GM23338 (cell line): Measurements from ENCODE around the gene MBNL3. TPM values are rescaled to one million over a fixed set of nuclear protein-coding genes. Genes with fewer than 3 reads are reported as not detected.

Source experiments
- ATAC-seq: fragments of 200-7000 bp; cut with Tn5 transposase; 3 replicates; pipeline ENCODE4 v1.9.1; 2020
- DNase-seq: peaks from one replicate; pipeline ENCODE4 v3.0.0-alpha.2; 2015; ENCODE audit warnings: low spot score
- H2AFZ ChIP-seq: fragments of 200-600 bp; sonication (generic); 2 replicates; pipeline ENCODE4 v1.8.0; 2016; ENCODE audit warnings: antibody characterized with exemption, mild to moderate bottlenecking, moderate library complexity
- H3F3A ChIP-seq: fragments of 200-600 bp; sonication (generic); replicated peaks from 2 replicates; pipeline ENCODE4 v1.8.0; 2017; ENCODE audit warnings: antibody characterized with exemption, mixed run types, low read depth
- H3K27ac ChIP-seq: fragments of 200-600 bp; sonication (generic); 2 replicates; pipeline ENCODE4 v1.6.1; 2016; ENCODE audit warnings: low read depth
- H3K27me3 ChIP-seq: fragments of 200-600 bp; sonication (generic); 2 replicates; pipeline ENCODE4 v1.8.0; 2016; ENCODE audit warnings: mild to moderate bottlenecking, mixed run types, moderate library complexity; ENCODE audit not compliant: insufficient read depth
- H3K36me3 ChIP-seq: fragments of 200-600 bp; sonication (generic); 2 replicates; pipeline ENCODE4 v1.8.0; 2016; ENCODE audit warnings: mild to moderate bottlenecking; ENCODE audit not compliant: insufficient read depth
- H3K4me1 ChIP-seq: fragments of 200-600 bp; sonication (generic); 2 replicates; pipeline ENCODE4 v1.8.0; 2016; ENCODE audit warnings: mild to moderate bottlenecking, moderate library complexity; ENCODE audit not compliant: insufficient read depth
- H3K4me2 ChIP-seq: fragments of 200-600 bp; sonication (generic); 2 replicates; pipeline ENCODE4 v1.7.1; 2017; ENCODE audit warnings: mixed run types
- H3K4me3 ChIP-seq: fragments of 200-600 bp; sonication (generic); 2 replicates; pipeline ENCODE4 v1.6.1; 2016; ENCODE audit warnings: mixed run types
- H3K79me2 ChIP-seq: fragments of 200-600 bp; sonication (generic); replicated peaks from 2 replicates; pipeline ENCODE4 v1.8.0; 2017; ENCODE audit warnings: mild to moderate bottlenecking; ENCODE audit not compliant: insufficient read depth
- H3K9me2 ChIP-seq: fragments of 200-600 bp; sonication (generic); 2 replicates; pipeline ENCODE4 v1.8.0; 2017; ENCODE audit not compliant: insufficient read depth
- H4K20me1 ChIP-seq: fragments of 200-600 bp; sonication (generic); replicated peaks from 2 replicates; pipeline ENCODE4 v1.8.0; 2017; ENCODE audit warnings: mild to moderate bottlenecking; ENCODE audit not compliant: insufficient read depth
- H3K27ac Mint-ChIP-seq: 2 replicates; pipeline ENCODE4 v1.8.0; 2020; ENCODE audit warnings: inconsistent platforms, mild to moderate bottlenecking, moderate library complexity, mixed read lengths
- H3K27me3 Mint-ChIP-seq: 3 replicates; pipeline ENCODE4 v1.8.0; 2022; ENCODE audit warnings: low read depth, mild to moderate bottlenecking, moderate library complexity, mixed read lengths, inconsistent platforms; ENCODE audit not compliant: insufficient read depth, poor library complexity
- H3K36me3 Mint-ChIP-seq: 3 replicates; pipeline ENCODE4 v1.8.0; 2021; ENCODE audit warnings: low read depth, mild to moderate bottlenecking, inconsistent platforms, moderate library complexity, mixed read lengths
- H3K4me1 Mint-ChIP-seq: 3 replicates; pipeline ENCODE4 v1.8.0; 2020; ENCODE audit warnings: mild to moderate bottlenecking, inconsistent platforms, mixed read lengths
- H3K4me3 Mint-ChIP-seq: 3 replicates; pipeline ENCODE4 v1.8.0; 2021; ENCODE audit warnings: moderate library complexity, mild to moderate bottlenecking, inconsistent platforms, mixed read lengths
- H3K9me3 Mint-ChIP-seq: 3 replicates; pipeline ENCODE4 v1.8.0; 2020; ENCODE audit warnings: moderate library complexity, mild to moderate bottlenecking, inconsistent platforms, mixed read lengths
- CREB1 ChIP-seq: fragments of 250-450 bp; sonication (Bioruptor Pico); IDR thresholded peaks from 2 replicates; pipeline ENCODE4 v1.5.0; 2020; ENCODE audit warnings: low read depth, mild to moderate bottlenecking, moderate library complexity
- EZH2 ChIP-seq: fragments of 200-600 bp; sonication (generic); IDR thresholded peaks from one replicate; pipeline ENCODE4 v1.8.0; 2017; ENCODE audit warnings: antibody characterized with exemption, mild to moderate bottlenecking, low read depth; ENCODE audit not compliant: unreplicated experiment
- EZH2phosphoT487 ChIP-seq: fragments of 200-600 bp; sonication (generic); IDR thresholded peaks from one replicate; pipeline ENCODE4 v1.8.1; 2018; ENCODE audit warnings: antibody characterized with exemption; ENCODE audit not compliant: unreplicated experiment
- JUNB ChIP-seq: IDR thresholded peaks from one replicate; pipeline ENCODE4 v1.6.1; 2016; ENCODE audit warnings: antibody characterized with exemption; ENCODE audit not compliant: unreplicated experiment
- NANOG ChIP-seq: IDR thresholded peaks from 2 replicates; pipeline ENCODE4 v1.6.1; 2016; ENCODE audit warnings: antibody characterized with exemption, borderline replicate concordance
- POLR2AphosphoS5 ChIP-seq: IDR thresholded peaks from 2 replicates; pipeline ENCODE4 v1.6.1; 2016; ENCODE audit warnings: antibody characterized with exemption, low read depth
- STAT1 ChIP-seq: IDR thresholded peaks from one replicate; pipeline ENCODE4 v1.6.1; 2016; ENCODE audit warnings: antibody characterized with exemption; ENCODE audit not compliant: unreplicated experiment
- ZNF114 ChIP-seq: fragments of 250-450 bp; sonication (Bioruptor Pico); IDR thresholded peaks from 2 replicates; pipeline ENCODE4 v1.5.0; 2020; ENCODE audit warnings: mild to moderate bottlenecking, moderate library complexity
- ZNF331 ChIP-seq: fragments of 250-450 bp; sonication (Bioruptor Pico); IDR thresholded peaks from 2 replicates; pipeline ENCODE4 v1.5.0; 2020; ENCODE audit warnings: low read depth, mild to moderate bottlenecking, moderate library complexity
- polyA plus RNA-seq: library from polyadenylated mRNA; unstranded; fragments of >200 nt; fragmentation: Nextera tagmentation; extraction: Ambion mirVana; gene quantifications from 2 replicates; pipeline ENCODE4 v1.2.1, GENCODE V29; 2016
- total RNA-seq: library from RNA; depleted of rRNA; stranded (reverse); fragments of >200 nt; shearing (Covaris generic); gene quantifications from 2 replicates; pipeline ENCODE4 v1.2.3, GENCODE V29; 2014
- TF ChIP-seq, protein P1 (sequence below): fragments of 250-450 bp; sonication (Bioruptor Pico); IDR thresholded peaks from 2 replicates; pipeline ENCODE4 v1.5.0; 2020; ENCODE audit warnings: mild to moderate bottlenecking, moderate library complexity
- TF ChIP-seq, protein P2 (sequence below): IDR thresholded peaks from one replicate; pipeline ENCODE4 v1.6.1; 2018; ENCODE audit warnings: antibody characterized with exemption; ENCODE audit not compliant: unreplicated experiment
- TF ChIP-seq, protein P3 (sequence below), 2 experiments: fragments of 200-600 bp in 1 of 2; sonication (generic) in 1 of 2; conservative IDR thresholded peaks; 2 replicates each; pipeline versions ENCODE4 v1.5.1 to v1.6.1; 2016 to 2017; ENCODE audit warnings: antibody characterized with exemption in 2 of 2, low read depth in 2 of 2, mild to moderate bottlenecking in 2 of 2, moderate library complexity in 1 of 2
- TF ChIP-seq, protein P4 (sequence below): IDR thresholded peaks from 2 replicates; pipeline ENCODE4 v1.6.1; 2016; ENCODE audit warnings: antibody characterized with exemption

MBNL3 gene
- total and polyA plus RNA-seq, 2 experiments from 2014 or later = 2.3 to 2.4 TPM

DNA sequence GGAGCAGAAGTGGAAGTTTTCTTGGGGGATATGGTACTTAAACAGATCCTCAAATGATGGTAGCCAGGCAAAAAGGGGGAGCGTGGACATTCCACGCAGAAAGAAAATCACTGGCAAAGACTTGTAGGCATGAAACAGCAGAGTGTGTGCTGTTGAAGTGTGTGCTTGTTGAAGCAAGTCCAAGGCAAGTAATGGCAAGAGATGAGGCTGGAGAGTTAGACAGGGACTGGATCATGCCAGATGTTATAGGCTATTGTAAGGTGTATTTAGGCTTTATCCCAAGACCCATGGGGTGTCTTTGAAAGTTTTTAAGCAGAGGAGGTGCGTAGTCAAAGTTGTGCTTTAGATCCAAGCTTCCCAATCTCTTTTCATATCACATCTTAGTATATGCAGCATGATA is 124.5 kb downstream of the MBNL3 start:
- TF ChIP-seq POLR2AphosphoS5 = no peak
- TF ChIP-seq, protein P1, sequence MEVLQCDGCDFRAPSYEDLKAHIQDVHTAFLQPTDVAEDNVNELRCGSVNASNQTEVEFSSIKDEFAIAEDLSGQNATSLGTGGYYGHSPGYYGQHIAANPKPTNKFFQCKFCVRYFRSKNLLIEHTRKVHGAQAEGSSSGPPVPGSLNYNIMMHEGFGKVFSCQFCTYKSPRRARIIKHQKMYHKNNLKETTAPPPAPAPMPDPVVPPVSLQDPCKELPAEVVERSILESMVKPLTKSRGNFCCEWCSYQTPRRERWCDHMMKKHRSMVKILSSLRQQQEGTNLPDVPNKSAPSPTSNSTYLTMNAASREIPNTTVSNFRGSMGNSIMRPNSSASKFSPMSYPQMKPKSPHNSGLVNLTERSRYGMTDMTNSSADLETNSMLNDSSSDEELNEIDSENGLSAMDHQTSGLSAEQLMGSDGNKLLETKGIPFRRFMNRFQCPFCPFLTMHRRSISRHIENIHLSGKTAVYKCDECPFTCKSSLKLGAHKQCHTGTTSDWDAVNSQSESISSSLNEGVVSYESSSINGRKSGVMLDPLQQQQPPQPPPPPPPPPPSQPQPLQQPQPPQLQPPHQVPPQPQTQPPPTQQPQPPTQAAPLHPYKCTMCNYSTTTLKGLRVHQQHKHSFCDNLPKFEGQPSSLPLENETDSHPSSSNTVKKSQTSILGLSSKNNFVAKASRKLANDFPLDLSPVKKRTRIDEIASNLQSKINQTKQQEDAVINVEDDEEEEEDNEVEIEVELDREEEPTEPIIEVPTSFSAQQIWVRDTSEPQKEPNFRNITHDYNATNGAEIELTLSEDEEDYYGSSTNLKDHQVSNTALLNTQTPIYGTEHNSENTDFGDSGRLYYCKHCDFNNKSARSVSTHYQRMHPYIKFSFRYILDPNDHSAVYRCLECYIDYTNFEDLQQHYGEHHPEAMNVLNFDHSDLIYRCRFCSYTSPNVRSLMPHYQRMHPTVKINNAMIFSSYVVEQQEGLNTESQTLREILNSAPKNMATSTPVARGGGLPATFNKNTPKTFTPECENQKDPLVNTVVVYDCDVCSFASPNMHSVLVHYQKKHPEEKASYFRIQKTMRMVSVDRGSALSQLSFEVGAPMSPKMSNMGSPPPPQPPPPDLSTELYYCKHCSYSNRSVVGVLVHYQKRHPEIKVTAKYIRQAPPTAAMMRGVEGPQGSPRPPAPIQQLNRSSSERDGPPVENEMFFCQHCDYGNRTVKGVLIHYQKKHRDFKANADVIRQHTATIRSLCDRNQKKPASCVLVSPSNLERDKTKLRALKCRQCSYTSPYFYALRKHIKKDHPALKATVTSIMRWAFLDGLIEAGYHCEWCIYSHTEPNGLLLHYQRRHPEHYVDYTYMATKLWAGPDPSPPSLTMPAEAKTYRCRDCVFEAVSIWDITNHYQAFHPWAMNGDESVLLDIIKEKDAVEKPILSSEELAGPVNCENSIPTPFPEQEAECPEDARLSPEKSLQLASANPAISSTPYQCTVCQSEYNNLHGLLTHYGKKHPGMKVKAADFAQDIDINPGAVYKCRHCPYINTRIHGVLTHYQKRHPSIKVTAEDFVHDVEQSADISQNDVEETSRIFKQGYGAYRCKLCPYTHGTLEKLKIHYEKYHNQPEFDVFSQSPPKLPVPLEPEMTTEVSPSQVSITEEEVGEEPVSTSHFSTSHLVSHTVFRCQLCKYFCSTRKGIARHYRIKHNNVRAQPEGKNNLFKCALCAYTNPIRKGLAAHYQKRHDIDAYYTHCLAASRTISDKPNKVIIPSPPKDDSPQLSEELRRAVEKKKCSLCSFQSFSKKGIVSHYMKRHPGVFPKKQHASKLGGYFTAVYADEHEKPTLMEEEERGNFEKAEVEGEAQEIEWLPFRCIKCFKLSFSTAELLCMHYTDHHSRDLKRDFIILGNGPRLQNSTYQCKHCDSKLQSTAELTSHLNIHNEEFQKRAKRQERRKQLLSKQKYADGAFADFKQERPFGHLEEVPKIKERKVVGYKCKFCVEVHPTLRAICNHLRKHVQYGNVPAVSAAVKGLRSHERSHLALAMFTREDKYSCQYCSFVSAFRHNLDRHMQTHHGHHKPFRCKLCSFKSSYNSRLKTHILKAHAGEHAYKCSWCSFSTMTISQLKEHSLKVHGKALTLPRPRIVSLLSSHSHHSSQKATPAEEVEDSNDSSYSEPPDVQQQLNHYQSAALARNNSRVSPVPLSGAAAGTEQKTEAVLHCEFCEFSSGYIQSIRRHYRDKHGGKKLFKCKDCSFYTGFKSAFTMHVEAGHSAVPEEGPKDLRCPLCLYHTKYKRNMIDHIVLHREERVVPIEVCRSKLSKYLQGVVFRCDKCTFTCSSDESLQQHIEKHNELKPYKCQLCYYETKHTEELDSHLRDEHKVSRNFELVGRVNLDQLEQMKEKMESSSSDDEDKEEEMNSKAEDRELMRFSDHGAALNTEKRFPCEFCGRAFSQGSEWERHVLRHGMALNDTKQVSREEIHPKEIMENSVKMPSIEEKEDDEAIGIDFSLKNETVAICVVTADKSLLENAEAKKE = no peak
- no peak for TF ChIP-seq EZH2
- TF ChIP-seq CREB1 (CRISPR knock-in tag) = no peak
- TF ChIP-seq, protein P2, sequence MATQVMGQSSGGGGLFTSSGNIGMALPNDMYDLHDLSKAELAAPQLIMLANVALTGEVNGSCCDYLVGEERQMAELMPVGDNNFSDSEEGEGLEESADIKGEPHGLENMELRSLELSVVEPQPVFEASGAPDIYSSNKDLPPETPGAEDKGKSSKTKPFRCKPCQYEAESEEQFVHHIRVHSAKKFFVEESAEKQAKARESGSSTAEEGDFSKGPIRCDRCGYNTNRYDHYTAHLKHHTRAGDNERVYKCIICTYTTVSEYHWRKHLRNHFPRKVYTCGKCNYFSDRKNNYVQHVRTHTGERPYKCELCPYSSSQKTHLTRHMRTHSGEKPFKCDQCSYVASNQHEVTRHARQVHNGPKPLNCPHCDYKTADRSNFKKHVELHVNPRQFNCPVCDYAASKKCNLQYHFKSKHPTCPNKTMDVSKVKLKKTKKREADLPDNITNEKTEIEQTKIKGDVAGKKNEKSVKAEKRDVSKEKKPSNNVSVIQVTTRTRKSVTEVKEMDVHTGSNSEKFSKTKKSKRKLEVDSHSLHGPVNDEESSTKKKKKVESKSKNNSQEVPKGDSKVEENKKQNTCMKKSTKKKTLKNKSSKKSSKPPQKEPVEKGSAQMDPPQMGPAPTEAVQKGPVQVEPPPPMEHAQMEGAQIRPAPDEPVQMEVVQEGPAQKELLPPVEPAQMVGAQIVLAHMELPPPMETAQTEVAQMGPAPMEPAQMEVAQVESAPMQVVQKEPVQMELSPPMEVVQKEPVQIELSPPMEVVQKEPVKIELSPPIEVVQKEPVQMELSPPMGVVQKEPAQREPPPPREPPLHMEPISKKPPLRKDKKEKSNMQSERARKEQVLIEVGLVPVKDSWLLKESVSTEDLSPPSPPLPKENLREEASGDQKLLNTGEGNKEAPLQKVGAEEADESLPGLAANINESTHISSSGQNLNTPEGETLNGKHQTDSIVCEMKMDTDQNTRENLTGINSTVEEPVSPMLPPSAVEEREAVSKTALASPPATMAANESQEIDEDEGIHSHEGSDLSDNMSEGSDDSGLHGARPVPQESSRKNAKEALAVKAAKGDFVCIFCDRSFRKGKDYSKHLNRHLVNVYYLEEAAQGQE = no peak
- no peak for TF ChIP-seq ZNF331
- TF ChIP-seq ZNF114 (CRISPR knock-in tag) = no peak
- no peak for TF ChIP-seq NANOG
- TF ChIP-seq EZH2phosphoT487 = no peak
- no peak for TF ChIP-seq JUNB
- TF ChIP-seq, protein P3, sequence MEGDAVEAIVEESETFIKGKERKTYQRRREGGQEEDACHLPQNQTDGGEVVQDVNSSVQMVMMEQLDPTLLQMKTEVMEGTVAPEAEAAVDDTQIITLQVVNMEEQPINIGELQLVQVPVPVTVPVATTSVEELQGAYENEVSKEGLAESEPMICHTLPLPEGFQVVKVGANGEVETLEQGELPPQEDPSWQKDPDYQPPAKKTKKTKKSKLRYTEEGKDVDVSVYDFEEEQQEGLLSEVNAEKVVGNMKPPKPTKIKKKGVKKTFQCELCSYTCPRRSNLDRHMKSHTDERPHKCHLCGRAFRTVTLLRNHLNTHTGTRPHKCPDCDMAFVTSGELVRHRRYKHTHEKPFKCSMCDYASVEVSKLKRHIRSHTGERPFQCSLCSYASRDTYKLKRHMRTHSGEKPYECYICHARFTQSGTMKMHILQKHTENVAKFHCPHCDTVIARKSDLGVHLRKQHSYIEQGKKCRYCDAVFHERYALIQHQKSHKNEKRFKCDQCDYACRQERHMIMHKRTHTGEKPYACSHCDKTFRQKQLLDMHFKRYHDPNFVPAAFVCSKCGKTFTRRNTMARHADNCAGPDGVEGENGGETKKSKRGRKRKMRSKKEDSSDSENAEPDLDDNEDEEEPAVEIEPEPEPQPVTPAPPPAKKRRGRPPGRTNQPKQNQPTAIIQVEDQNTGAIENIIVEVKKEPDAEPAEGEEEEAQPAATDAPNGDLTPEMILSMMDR (conservative IDR thresholded peaks at IDR 0.05; ENCODE audit: low read depth in 2 of 2) = no peak
- TF ChIP-seq, protein P4, sequence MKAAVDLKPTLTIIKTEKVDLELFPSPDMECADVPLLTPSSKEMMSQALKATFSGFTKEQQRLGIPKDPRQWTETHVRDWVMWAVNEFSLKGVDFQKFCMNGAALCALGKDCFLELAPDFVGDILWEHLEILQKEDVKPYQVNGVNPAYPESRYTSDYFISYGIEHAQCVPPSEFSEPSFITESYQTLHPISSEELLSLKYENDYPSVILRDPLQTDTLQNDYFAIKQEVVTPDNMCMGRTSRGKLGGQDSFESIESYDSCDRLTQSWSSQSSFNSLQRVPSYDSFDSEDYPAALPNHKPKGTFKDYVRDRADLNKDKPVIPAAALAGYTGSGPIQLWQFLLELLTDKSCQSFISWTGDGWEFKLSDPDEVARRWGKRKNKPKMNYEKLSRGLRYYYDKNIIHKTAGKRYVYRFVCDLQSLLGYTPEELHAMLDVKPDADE = no peak
- no peak for TF ChIP-seq STAT1
- no peak for DNase-seq

More for the DNA sequence above, 124.5 kb downstream of the MBNL3 start:
- Histone ChIP-seq H3K9me2 (no peaks in the 10 kb centered on the region), H2AFZ (no peak overlapping the region), H3K27ac (no peak overlapping the region), H4K20me1 (no peaks in the 10 kb centered on the region), H3K36me3 (no peaks in the 10 kb centered on the region), H3K79me2 (no peaks in the 10 kb centered on the region), H3F3A (no peaks in the 10 kb centered on the region), H3K4me1 (peaks cover 15% of the 10 kb centered on the region), H3K4me3 (no peak overlapping the region), H3K4me2 (no peak overlapping the region), H3K27me3 (peaks cover 69% of the 10 kb centered on the region)
- Mint-ChIP-seq H3K27me3 (peaks cover 49% of the 10 kb centered on the region), H3K4me1 (peaks cover 26% of the 10 kb centered on the region), H3K36me3 (no peaks in the 10 kb centered on the region), H3K9me3 (peaks cover 2% of the 10 kb centered on the region; the same call in 1 of the 3 replicates), H3K4me3 (no peak overlapping the region), H3K27ac (no peak overlapping the region)
- ATAC-seq = no peak
